SHP77 treated with DMSO at 0.1 percent for 48 hours (cell line): ENCODE results near the gene PDE1A.
A peak's percentile ranks its signal among the peaks of the same experiment; 100 is the strongest.
"Not testable (repeated sequence)": the region's sequence is repeated elsewhere in the genome, so short reads cannot be mapped to it uniquely, and the experiment has no call there.

Experiments
- DNase-seq: peaks from one replicate; lab custom pipeline; 2025; lab: John Stamatoyannopoulos, UW

Gene PDE1A

GRCh38 chr2:182358601-182359000 is 68.2 kb downstream of the PDE1A start:
- no peak for DNase-seq

DNA sequence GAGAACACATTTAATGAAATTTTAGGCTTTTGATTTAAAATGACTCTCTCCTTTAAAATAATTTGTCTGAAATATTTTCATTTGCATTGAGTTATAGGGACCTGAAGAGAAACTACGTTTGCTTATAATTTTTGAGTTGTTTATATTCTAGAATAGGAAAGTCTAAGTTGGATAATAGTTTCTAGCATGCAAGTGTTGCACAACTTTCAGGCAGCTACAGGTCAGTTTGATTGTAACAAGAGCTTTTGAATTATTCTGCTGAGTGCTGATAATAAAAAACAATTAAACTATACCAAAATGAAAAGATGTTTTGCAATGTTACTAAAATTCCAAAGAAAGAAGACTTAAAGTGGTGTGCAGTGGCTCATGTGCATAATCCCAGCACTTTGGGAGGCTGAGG is 71.0 kb downstream of the PDE1A start:
- no peak for DNase-seq

DNA sequence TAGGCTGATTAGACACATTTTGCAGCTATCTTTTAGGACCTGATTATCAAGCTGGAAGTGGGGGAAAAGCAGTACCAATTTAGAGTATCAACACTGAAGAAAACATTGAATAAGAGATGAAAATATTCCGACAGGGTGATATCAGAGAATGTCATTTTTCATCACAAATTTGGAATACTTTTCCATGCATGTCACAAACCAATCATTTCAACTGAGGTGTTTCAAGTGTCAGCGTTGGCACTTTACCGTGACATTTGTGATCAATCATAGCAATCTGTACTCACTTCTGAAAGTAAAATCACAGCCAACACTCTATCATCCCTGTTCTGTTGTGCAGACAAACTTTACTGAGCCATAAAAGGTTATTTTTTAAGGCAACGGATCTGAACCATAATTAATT is 75.4 kb downstream of the PDE1A start:
- no peak for DNase-seq

- no peak for DNase-seq
Measured at GRCh38 chr2:182349268-182349667, 77.6 kb downstream of the PDE1A start.

DNA sequence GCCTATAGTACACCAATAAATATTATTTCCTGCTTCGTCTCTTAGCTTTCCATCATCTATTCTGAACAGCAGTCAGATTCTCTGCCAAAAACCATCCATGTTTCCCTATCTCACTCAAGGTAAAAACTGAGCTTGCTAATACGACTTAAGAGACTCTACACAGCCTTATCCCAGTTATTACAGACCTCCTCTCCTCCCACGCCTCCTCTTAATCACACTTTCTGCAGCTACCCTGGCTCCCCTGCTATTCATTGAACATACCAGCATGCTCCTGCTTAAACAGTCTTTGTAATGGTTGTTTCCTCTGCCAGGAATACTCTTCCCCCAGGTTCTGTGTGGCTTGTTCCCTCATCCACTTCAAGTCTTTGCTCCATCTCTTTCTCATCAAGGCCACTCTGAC is 81.5 kb downstream of the PDE1A start:
- DNase-seq = no peak

GRCh38 chr2:182330451-182331305 is 96.2 kb downstream of the PDE1A start:
- no peak for DNase-seq

- DNase-seq = no peak
Measured at GRCh38 chr2:182324665-182325064, 102.2 kb downstream of the PDE1A start.

- DNase-seq = no peak
Measured at GRCh38 chr2:182321096-182321495, 105.7 kb downstream of the PDE1A start.

DNA sequence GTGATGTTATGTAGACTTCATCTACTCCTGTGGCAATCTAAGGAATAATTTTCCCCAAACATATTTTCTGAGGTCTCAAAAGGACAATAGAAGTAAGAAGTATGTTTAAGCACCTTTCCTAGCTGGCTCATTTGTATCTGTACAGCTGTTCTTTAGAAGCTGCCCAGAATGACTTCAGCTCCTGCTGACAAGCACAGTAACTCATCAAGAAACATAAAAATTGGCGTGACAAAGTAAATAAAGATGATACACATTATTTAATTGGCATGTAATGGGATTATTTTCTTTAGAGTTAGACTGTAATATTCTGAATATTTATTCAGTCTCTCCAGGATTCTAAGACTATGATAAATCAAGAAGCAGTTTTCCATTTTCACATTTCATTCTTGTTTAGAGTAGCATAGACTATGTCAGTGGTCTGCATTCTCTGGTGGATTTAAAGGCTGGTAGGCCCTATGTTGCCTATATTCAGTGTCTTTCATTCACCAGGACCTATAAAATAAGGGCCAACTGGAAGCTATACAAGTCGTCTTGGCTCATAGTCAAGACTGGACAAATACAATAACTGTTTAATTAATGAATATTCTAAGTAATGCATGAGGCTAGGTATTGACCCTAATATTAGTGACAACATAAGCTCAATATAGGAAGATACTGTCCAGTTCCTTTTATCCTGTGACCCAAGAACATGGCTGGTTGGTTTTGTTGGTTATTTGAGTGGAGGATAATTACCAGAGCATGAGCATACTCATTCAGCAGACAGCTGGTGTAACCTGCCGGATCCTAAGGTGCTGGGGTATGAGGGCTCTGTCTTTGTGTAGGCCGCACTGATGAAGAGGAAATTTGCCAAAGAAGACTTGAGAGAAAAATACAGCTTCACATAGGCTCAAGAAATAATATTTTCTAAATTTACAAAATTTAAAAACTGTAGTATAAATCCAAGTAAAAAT is 107.0 kb downstream of the PDE1A start:
- peak; percentile 16 for DNase-seq

GRCh38 chr2:182318466-182319220 is 108.2 kb downstream of the PDE1A start:
- DNase-seq = no peak

GRCh38 chr2:182316950-182317349 is 109.9 kb downstream of the PDE1A start:
- DNase-seq = no peak

GRCh38 chr2:182302972-182303371 is 123.9 kb downstream of the PDE1A start:
- DNase-seq = no peak

GRCh38 chr2:182302174-182302573 is 124.7 kb downstream of the PDE1A start:
- no peak for DNase-seq

GRCh38 chr2:182301093-182301492 is 125.7 kb downstream of the PDE1A start:
- no peak for DNase-seq

GRCh38 chr2:182300608-182301007 is 126.2 kb downstream of the PDE1A start:
- no peak for DNase-seq

DNA sequence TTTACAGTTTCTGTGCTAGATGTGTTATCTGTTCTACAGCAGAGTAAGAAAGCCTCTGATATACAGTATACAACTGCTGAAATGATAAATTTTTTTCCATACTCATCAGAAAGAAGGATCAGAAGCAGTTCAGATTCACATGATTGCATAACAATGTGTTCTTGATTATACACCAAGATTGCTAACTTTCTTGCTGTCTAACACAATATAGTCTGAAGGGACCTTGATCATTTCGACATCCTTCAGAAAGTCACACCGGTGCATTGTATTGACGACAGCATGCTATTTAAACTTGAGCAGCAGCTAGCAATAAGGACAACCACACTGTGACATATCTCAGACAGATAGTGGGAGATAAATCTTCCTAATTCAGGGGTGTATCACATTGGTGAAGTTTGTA is 127.2 kb downstream of the PDE1A start:
- no peak for DNase-seq

- DNase-seq = no peak
Measured at GRCh38 chr2:182298456-182298855, 128.4 kb downstream of the PDE1A start.

DNA sequence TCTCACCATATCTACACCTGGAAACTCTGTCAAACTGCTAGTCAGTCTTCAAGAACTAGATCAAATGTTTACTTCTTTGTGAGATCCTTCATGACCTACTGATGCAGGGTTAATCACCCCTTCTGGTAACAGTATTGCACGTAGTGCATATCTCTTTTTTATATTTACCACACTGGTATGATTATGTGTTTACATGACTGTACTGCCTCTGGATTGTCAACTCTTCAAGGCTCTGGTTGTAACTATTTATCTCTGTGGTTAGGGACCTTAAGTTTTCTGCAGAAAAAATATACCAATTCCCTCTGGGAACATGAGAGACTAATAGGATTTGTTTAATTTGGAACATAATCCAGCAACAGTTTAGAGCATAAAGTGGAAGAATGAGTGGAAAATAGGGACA is 135.5 kb downstream of the PDE1A start:
- DNase-seq = no peak

- no peak for DNase-seq
Measured at GRCh38 chr2:182283512-182283911, 143.3 kb downstream of the PDE1A start.

GRCh38 chr2:182281276-182281675 is 145.6 kb downstream of the PDE1A start:
- no peak for DNase-seq

GRCh38 chr2:182280118-182280517 is 146.7 kb downstream of the PDE1A start:
- DNase-seq = no peak

DNA sequence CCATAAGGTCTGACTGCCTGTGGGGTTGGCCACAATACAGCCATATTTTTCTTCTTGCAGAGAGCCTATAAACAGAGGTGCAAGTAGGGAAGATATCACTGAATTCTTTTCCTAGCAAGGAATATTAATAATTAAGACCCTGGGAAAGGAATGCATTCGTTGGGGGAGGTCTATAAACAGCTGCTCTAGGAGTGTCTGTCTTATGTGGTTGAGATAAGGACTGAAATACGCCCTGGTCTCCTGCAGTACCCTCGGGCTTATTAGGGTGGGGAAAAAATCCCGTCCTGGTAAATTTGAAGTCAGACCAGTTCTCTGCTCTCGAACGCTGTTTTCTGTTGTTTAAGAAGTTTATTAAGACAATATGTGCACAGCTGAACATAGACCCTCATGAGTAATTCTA is 150.2 kb downstream of the PDE1A start:
- DNase-seq = not testable (repeated sequence)
